KMS-11 (cell line): Measurements from ENCODE around the gene RNF11.
"Not testable (repeated sequence)": the region's sequence is repeated elsewhere in the genome, so short reads cannot be mapped to it uniquely, and the experiment has no call there.

Experiments
- H2AFZ ChIP-seq: fragments of 200-600 bp; sonication (generic); 2 replicates; pipeline ENCODE4 v1.6.1; 2016; ENCODE audit warnings: antibody characterized with exemption, mixed run types, low read depth
- H3K27ac ChIP-seq: fragments of 200-600 bp; sonication (generic); 2 replicates; pipeline ENCODE4 v1.6.1; 2016; ENCODE audit warnings: mild to moderate bottlenecking, mixed run types
- H3K27me3 ChIP-seq: fragments of 200-600 bp; sonication (generic); 2 replicates; pipeline ENCODE4 v1.6.1; 2017; ENCODE audit warnings: mild to moderate bottlenecking, low read depth, mixed run types, moderate library complexity; ENCODE audit not compliant: insufficient read depth
- H3K36me3 ChIP-seq: fragments of 200-600 bp; sonication (generic); 2 replicates; pipeline ENCODE4 v1.6.1; 2017; ENCODE audit warnings: mild to moderate bottlenecking, mixed run types; ENCODE audit not compliant: insufficient read depth
- H3K4me1 ChIP-seq: fragments of 200-600 bp; sonication (generic); 2 replicates; pipeline ENCODE4 v1.6.1; 2016; ENCODE audit warnings: mild to moderate bottlenecking, low read depth, mixed run types; ENCODE audit not compliant: poor library complexity, severe bottlenecking
- H3K4me2 ChIP-seq: fragments of 200-600 bp; sonication (generic); 2 replicates; pipeline ENCODE4 v1.7.0; 2016; ENCODE audit warnings: mild to moderate bottlenecking, mixed run types
- H3K4me3 ChIP-seq: fragments of 200-600 bp; sonication (generic); IDR thresholded peaks from 2 replicates; pipeline ENCODE4 v1.6.1; 2017; ENCODE audit warnings: low read depth, low read length, mixed read lengths; ENCODE audit not compliant: insufficient read depth
- H3K79me2 ChIP-seq: fragments of 200-600 bp; sonication (generic); 2 replicates; pipeline ENCODE4 v1.6.1; 2016; ENCODE audit warnings: low read depth, mixed run types; ENCODE audit not compliant: insufficient read depth
- H3K9ac ChIP-seq: fragments of 200-600 bp; sonication (generic); 2 replicates; pipeline ENCODE4 v1.6.1; 2016; ENCODE audit warnings: mild to moderate bottlenecking, mixed run types
- H4K20me1 ChIP-seq: fragments of 200-600 bp; sonication (generic); 2 replicates; pipeline ENCODE4 v1.6.1; 2016; ENCODE audit warnings: mild to moderate bottlenecking, mixed run types; ENCODE audit not compliant: insufficient read depth
- CTCF ChIP-seq: fragments of 200-600 bp; sonication (generic); conservative IDR thresholded peaks from 2 replicates; pipeline ENCODE4 v1.6.1; 2017; ENCODE audit warnings: low read depth, mild to moderate bottlenecking, antibody characterized with exemption, low read length, moderate library complexity, mixed read lengths

Gene RNF11

GRCh38 chr1:51222136-51222787 lies 13.8 kb upstream of the RNF11 start:
- no peaks in the 10 kb centered on the region for H3K79me2 ChIP-seq
- no peak for TF ChIP-seq CTCF
- H3K27me3 ChIP-seq = no peaks in the 10 kb centered on the region
- H3K36me3 ChIP-seq = no peaks in the 10 kb centered on the region
- peaks cover 8% of the 10 kb centered on the region for H3K4me1 ChIP-seq
- no peak overlapping the region for H3K27ac ChIP-seq
- H2AFZ ChIP-seq = no peak overlapping the region
- no peaks in the 10 kb centered on the region for H4K20me1 ChIP-seq
- no peak overlapping the region for H3K4me2 ChIP-seq
- H3K9ac ChIP-seq = no peak overlapping the region
- no peak overlapping the region for H3K4me3 ChIP-seq

- no peak overlapping the region for H2AFZ ChIP-seq
- no peaks in the 10 kb centered on the region for H3K79me2 ChIP-seq
- TF ChIP-seq CTCF = no peak
- H3K4me3 ChIP-seq = no peak overlapping the region
- no peak overlapping the region for H3K27ac ChIP-seq
- H3K27me3 ChIP-seq = no peaks in the 10 kb centered on the region
- H3K36me3 ChIP-seq = no peaks in the 10 kb centered on the region
- no peaks in the 10 kb centered on the region for H4K20me1 ChIP-seq
- no peak overlapping the region for H3K4me2 ChIP-seq
- peaks cover 8% of the 10 kb centered on the region for H3K4me1 ChIP-seq
- H3K9ac ChIP-seq = no peak overlapping the region
Observed at GRCh38 chr1:51222809-51223208, 13.3 kb upstream of the RNF11 start.

GRCh38 chr1:51224255-51224654 lies 11.8 kb upstream of the RNF11 start:
- H3K4me3 ChIP-seq = no peak overlapping the region
- no peaks in the 10 kb centered on the region for H3K27me3 ChIP-seq
- no peak overlapping the region for H3K4me2 ChIP-seq
- H3K9ac ChIP-seq = no peak overlapping the region
- H3K79me2 ChIP-seq = no peaks in the 10 kb centered on the region
- H4K20me1 ChIP-seq = no peaks in the 10 kb centered on the region
- no peak for TF ChIP-seq CTCF
- no peaks in the 10 kb centered on the region for H3K36me3 ChIP-seq
- no peak overlapping the region for H3K27ac ChIP-seq
- H3K4me1 ChIP-seq = peaks cover 8% of the 10 kb centered on the region
- H2AFZ ChIP-seq = no peak overlapping the region

DNA sequence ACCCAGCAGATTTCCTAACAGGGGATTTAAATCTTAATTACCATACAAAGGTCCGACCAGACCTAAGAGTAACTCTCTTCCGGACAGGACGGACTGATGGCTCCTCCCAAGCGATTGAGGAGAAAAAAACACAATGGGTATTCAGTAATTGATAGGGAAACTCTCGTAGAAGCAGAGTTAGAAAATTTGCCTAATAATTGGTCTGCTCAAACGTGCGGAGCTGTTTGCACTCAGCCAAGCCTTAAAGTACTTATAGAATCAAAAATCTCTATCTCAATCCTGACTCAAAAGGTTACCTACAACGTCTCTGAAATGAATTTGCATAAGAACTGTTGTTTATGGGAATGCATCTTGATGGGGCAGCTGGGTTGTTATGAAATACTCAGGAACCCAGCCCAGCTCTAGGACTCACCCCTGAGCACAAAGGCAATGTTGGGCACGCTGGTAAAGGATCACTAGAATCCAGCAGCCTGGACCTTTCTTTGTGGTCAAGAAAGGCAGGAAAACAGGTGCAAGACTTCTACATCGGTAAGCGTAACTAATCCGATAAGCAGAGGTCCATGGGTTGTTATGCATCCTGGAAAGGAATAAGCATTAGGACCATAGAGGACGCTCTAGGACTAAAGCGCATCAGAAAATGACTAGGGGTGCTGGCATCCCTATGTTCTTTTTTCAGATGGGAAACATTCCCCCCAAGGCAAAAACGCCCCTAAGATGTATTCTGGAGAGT lies 8.7 kb upstream of the RNF11 start:
- not testable (repeated sequence) for H3K27ac ChIP-seq, H3K27me3 ChIP-seq, H3K4me1 ChIP-seq, H3K4me3 ChIP-seq, H3K79me2 ChIP-seq, H3K4me2 ChIP-seq, H3K36me3 ChIP-seq, H2AFZ ChIP-seq, H3K9ac ChIP-seq, H4K20me1 ChIP-seq

GRCh38 chr1:51228471-51228870 lies 7.6 kb upstream of the RNF11 start:
- not testable (repeated sequence) for H3K9ac ChIP-seq, H3K27me3 ChIP-seq, H3K4me1 ChIP-seq, H3K4me3 ChIP-seq, H3K4me2 ChIP-seq, H2AFZ ChIP-seq, H3K36me3 ChIP-seq, H4K20me1 ChIP-seq, H3K79me2 ChIP-seq, H3K27ac ChIP-seq
